CD4-positive, alpha-beta T cell treated with Interleukin-6 at 100 ng/mL for 8 hours (primary cell): ENCODE measurements around the gene CIB2.

Experiments
- DNase-seq: peaks from one replicate; pipeline ENCODE4 v3.0.0-alpha.2; 2020; ENCODE audit warnings: mixed read lengths, low spot score

The CIB2 gene

DNA sequence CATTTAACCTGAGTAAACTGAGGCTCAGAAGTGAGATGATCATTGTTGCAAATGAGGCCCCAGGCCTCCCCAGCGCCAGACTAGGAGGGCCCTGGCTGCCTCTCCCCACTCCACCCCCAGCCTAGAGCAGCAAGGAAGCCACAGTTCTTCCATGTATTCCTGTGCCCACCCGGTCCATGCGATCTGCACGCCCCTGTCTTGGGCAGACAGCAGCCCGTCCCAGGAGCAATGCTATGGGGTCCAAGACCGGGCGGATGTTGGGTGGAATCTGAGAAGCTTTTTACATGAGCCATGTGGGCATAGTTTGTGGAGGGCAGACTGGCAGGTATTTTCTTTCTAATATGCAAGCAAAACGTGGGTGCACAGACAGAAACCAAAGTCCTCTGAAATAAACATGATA lies 23.8 kb downstream of the CIB2 start:
- DNase-seq, result no peak

DNA sequence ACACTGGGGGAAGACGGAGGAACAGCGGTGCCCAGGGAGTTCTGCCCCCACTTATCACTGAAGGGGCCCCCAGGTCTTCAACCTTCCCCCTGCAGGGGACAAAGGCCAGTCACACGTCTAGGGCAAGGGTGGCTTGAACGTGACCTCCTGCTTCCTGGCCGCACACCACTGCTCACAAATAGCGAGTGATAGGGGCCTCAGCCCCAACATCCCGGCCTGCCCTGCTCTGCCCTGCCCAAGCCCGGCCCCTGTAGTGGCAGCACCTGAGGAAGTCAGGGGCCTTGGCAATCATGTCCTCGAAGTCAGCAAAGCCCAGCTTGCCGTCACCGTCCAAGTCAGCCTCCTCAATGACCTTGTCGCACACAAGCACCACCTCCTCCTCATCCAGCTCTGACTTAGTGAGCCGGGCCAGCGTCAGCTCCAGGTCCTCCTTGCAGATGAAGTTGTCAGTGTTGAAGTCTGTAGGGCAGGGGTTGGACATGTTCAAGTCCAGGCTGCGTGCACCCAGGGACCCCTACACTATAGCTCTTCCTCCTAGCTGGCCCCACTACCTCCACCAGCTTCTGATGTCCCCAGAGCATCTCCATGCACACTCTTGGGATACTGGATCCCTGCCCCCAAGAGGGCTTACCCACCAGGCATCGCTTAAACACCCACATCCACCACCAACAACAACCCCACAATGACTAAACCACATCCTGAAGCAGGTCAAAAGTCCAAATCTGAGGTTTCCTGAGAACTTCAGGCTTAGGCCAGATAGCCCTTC lies 25.6 kb downstream of the CIB2 start:
- DNase-seq, result no peak

DNA sequence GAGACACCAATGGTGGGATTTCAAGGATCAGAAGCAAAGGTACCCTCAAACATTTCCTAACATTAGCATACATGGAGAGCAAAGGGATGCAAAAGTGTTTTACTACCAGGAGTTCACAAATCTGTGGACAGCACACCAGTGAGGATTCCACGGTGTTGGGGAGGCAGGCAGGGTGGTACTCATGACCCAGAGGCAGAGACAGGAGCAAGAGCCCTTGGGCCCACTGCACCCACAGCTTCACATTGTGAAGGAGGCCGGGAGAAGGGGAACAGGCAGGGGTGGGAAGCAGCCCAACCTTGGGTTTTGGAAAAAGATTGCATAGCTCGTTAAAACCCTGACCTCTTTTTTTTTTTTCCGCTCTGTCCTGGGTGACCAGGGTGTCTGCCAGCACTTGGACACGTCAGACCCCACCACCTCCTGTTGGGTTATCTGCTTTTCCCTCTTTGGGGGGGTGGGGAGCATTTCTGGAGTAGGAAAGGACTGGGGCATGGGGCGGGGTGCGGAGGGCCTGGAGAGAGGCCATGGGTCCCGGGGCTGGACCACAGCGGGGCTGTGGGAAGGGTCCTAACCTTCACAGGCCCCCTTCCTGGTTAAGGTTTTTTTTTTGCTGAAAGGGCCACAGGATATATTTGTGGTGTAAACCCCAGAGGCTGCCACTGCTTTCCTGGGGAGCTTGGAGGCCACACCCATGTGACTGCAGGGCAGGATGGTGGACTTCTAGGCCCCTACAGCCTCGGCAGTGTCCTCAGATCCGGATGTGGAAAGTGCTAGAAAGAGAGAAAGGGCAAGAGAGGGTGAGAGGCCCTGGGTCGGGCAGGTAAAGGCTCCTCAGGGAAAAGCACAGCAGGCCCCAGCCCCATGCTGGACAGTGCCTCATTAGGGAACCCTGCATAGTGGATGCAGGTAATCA lies 26.4 kb downstream of the CIB2 start:
- no peak for DNase-seq

DNA sequence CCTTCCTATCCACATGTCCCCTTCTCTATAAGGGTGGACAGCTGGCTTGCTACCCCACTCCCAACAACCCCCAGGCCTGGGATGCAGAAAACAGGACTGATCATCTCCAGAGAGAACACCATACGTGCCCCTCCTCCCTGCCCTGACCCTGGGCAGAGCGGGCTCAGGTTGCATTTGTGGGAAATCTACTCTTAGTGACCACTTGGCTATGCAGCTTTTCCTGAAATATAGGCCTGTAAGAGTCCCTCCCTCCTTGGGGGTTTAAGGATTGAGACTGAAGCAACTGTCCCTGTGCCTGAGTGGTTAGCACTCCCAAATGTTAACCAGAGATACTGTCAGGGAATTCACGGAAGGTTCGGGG lies 27.1 kb downstream of the CIB2 start:
- DNase-seq, result no peak

DNA sequence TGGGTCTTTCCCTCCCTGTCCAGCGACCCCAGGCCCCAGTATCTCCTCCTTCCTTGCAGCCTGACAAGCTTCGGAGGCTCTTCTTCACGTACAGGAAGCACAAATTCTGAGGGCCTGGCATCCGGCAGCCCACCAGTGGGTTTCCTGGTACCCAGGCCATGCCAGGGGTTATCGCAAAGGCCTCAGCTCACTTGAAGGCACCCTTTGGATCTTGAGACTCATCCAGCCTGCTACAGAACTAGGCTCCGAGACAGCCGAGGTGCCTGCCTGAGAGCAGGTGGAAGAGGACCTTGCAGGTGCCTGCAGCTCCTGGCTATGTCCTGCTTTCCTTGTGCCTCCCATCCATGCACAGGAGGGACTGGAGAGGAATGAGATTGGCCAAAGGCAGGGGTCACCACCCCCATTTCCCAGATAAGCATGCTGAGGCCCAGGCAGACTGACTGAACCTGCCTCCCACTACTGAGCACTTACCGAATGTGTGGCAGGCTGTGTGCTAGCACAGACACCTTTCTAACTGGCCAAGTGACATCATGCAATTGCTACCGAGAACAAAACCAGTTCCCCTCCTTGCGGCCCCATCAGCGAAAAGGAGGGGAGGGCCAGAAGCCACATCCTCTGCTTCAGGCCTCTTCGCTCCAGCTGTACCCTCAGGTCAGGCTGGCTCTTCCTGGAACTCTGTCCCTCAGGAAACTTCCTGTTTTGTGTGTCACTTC lies 27.7 kb downstream of the CIB2 start:
- peak; percentile 71 for DNase-seq

- no peak for DNase-seq
Measured at GRCh38 chr15:78102741-78103140, 28.5 kb downstream of the CIB2 start.

DNA sequence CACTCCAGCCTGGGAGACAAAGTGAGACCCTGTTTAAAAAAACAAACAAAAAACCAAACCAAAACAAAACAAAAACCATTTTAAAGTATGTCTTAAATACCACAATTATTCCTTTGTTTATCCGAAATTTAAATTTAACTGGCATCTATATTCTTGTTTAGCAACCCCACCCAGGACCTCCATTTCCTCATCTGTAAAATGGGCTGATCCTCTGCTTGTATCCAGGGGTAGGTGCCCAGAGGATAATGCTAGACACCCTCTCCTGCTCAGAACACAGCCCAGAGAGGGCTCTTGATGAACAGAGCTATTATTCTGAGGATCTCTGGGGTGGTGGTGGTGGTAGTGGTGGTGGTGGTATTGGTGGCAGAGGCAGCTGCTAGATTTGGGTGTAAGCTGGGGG lies 29.0 kb downstream of the CIB2 start:
- DNase-seq, result no peak

GRCh38 chr15:78101423-78102105 lies 29.7 kb downstream of the CIB2 start:
- no peak for DNase-seq

GRCh38 chr15:78100886-78101285 lies 30.4 kb downstream of the CIB2 start:
- DNase-seq, result no peak

DNA sequence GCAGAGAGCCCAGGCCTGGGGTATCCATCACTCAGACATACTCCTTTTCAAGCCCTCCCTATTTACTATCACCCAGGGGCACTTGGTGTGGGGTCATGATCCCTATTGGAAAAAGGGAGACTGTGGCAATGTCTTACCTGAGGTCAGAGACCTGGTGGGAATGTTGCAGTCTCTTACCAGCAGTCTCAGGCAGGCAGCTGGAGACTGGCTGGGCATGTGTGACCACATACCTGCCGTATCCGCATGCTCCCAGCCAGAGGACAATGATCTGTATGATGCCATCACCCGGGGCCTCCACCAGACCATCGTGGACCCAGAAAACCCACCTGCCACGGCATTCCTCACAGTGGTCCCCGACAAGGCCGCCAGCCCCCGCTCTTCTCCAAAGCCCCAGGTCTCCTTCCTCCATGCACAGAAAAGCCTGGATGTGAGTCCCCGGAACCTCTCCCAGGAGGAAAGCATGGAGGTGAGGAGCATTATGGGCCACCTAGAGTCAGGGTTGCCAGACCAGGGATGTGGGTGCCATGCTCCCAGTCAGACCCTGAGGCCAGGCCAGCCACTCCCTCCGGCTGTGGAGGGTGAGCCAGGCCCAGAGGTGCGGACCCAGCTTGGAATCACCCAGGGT lies 33.0 kb downstream of the CIB2 start:
- DNase-seq, result no peak

- DNase-seq, result no peak
Measured at GRCh38 chr15:78097667-78098066, 33.6 kb downstream of the CIB2 start.

GRCh38 chr15:78093242-78094020 lies 37.8 kb downstream of the CIB2 start:
- no peak for DNase-seq

DNA sequence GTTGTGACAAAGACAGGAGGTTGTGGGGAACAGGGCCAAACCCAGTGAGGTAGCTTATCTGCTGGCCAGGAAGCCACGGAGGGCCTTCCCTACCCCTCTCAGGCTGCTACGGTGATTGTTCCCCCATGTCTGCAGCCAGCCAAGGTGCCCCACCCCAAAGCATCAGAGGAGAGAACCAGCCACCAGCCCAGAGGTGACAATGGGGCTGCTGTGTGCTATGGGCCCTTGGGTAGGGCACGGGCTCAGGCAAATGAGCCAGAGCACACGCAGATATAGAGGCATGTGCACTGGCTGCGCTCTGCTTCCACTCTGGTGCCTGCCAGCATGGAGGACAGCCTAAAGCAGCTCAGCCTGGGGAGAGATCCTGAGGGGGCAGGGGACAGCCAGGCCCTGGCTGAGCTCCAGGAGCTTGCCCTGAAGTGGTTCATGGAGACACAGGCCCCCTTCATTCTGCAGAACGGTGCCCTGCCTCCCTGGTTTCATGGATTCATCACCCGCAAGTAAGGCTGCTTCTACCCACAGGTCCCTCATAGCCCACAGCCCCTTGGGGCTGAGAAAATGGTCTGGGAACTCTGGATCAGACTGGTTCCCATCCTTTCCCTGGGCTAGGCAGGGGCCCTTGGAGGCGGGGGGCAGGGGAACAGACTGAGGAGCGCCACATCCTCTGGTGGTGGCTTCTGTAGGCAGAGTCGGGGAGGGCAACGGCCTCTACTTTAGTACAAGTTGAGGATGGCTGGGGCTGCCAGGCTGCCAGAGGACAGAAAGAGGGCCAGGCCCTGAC lies 38.8 kb downstream of the CIB2 start, which contains the start of gene SH2D7:
SH2D7 (plus strand) TSS at position 301 of the 781 bp plus-strand sequence; CDS start at position 325, 24 bp downstream.
- DNase-seq, result no peak

GRCh38 chr15:78090422-78091063 lies 40.7 kb downstream of the CIB2 start:
- no peak for DNase-seq

- no peak for DNase-seq
Measured at GRCh38 chr15:78088773-78089080, 42.5 kb downstream of the CIB2 start.

DNA sequence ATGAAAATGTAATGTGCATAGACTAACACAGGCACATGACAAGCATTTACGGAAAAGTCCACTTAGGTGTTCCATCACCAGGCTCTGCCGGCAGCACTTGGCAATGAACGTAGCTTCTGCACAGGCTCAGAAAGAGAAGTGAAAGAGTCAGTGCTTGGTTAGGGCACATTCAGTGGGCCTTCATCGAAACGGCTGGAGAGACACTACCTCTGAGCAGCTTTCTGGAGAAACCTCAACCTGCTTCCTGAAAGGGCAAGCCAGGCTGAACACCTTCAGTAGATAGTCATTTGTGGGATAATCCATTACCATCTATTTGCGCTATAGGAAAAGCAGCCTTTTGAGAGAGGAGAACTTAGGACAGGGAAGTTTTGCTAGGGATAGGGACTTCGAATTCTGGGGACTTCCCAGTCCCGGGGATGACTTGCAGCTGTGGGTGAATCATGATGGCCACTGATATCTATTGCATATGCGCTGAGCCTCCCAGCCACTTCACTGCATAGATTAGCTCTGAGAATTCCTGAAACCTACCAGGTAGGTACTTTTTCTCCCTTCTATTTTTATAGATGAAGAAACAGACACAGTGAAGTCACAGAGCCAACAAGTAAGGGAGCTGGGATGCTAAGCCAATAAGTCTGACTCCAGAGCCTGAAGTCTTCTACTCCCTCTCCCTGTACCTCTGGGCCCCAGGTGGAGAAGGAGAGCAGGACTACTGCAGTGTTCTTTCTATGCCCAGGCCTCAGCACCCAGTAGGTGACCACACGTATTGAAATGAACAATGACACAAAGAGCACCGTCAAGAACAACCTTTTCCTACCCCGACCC lies 43.1 kb downstream of the CIB2 start:
- no peak for DNase-seq

DNA sequence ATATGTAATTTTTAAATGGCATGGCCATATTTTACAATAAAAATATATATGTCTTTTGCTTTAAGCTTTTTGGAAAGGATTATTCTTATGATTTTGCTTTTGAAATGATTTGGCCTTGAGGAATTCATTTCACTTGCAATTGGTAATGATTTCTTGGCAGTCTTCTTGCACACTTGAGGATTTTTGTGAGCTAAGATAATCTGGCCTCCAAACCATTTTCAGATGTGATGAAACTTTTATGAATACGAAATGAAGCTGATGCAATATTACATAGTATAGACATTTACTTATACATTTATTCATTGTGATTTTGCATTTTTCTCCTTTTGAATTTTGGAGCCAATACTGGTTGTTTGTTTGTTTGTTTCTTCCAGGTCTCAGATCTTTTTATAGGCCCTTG lies 45.3 kb downstream of the CIB2 start:
- no peak for DNase-seq

DNA sequence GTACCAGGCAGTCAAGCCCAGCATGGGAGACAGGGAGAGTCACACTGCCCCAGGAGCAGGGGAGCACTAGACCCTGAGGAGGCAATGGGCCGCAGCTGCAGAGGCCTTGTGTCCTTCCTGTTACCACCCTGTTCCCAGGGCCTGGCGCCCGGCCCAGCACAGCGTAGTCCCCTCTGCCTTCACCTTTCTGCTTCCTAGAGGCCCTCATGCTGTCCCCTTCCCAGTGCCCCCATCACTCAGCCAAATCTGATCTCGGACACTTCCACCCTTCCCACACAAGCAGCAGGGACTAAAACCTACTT lies 46.8 kb downstream of the CIB2 start:
- DNase-seq, result no peak
